ENCODE data around the gene PPP1R13B. TPM values are rescaled to one million over a fixed set of nuclear protein-coding genes. Genes with fewer than 3 reads are reported as not detected.

Gene PPP1R13B
- total RNA-seq, 3 donors from 2014 or later: 49.6 to 65.5 (median 52.1) TPM

- H3K4me1 ChIP-seq (ENCODE audit: low read depth): no peaks in the 10 kb centered on the region
- no peak for DNase-seq
- H3K4me3 ChIP-seq: no peak overlapping the region
- intact Hi-C loops (cut with DNase I, micrococcal nuclease): no loop called here
- no peaks in the 10 kb centered on the region for H3K36me3 ChIP-seq (ENCODE audit: low read depth)
- H3K9me3 ChIP-seq: no peaks in the 10 kb centered on the region
- no peak for TF ChIP-seq CTCF (IDR thresholded peaks at IDR 0.05)
- no peak for ATAC-seq
Measured at GRCh38 chr14:103735022-103735421, 112.4 kb downstream of the PPP1R13B start.

- H3K4me3 ChIP-seq: no peak overlapping the region
- no peaks in the 10 kb centered on the region for H3K9me3 ChIP-seq
- no peaks in the 10 kb centered on the region for H3K4me1 ChIP-seq (ENCODE audit: low read depth)
- no peak for TF ChIP-seq CTCF (IDR thresholded peaks at IDR 0.05)
- no peak for DNase-seq
- no peak for ATAC-seq
- intact Hi-C loops (cut with DNase I, micrococcal nuclease): no loop called here
- H3K36me3 ChIP-seq (ENCODE audit: low read depth): no peaks in the 10 kb centered on the region
Measured at GRCh38 chr14:103734081-103734888, 113.1 kb downstream of the PPP1R13B start.

- no peak for DNase-seq
- Histone ChIP-seq H3K4me1 (ENCODE audit: low read depth) (no peaks in the 10 kb centered on the region), H3K4me3 (no peak overlapping the region), H3K36me3 (ENCODE audit: low read depth) (peaks cover under 1% of the 10 kb centered on the region), H3K9me3 (no peaks in the 10 kb centered on the region)
- intact Hi-C loops (cut with DNase I, micrococcal nuclease): no loop called here
- TF ChIP-seq CTCF (IDR thresholded peaks at IDR 0.05): no peak
- ATAC-seq: no peak
Measured at GRCh38 chr14:103733651-103734050, 113.7 kb downstream of the PPP1R13B start.

- no peak for TF ChIP-seq CTCF (IDR thresholded peaks at IDR 0.05)
- Histone ChIP-seq H3K36me3 (ENCODE audit: low read depth) (peaks cover 3% of the 10 kb centered on the region), H3K4me3 (no peak overlapping the region), H3K4me1 (ENCODE audit: low read depth) (no peaks in the 10 kb centered on the region), H3K9me3 (no peaks in the 10 kb centered on the region)
- no peak for ATAC-seq
- no peak for DNase-seq
- intact Hi-C loops (cut with DNase I, micrococcal nuclease): no loop called here
Measured at GRCh38 chr14:103732868-103733620, 114.3 kb downstream of the PPP1R13B start.

GRCh38 chr14:103731916-103732867, 115.2 kb downstream of the PPP1R13B start:
- Histone ChIP-seq H3K4me1 (ENCODE audit: low read depth) (peaks cover 3% of the 10 kb centered on the region), H3K36me3 (ENCODE audit: low read depth) (peaks cover 3% of the 10 kb centered on the region), H3K9me3 (no peaks in the 10 kb centered on the region), H3K4me3 (no peak overlapping the region)
- no peak for DNase-seq
- intact Hi-C loops (cut with DNase I, micrococcal nuclease): no loop called here
- no peak for ATAC-seq
- no peak for TF ChIP-seq CTCF (IDR thresholded peaks at IDR 0.05)

All from mucosa of descending colon (tissue), 3 donors.